GM18951 (cell line): ENCODE results near the gene NRAS.
A peak's percentile ranks its signal among the peaks of the same experiment; 100 is the strongest.

Experiments
- POLR2A ChIP-seq: IDR thresholded peaks from 4 replicates; pipeline ENCODE4 v1.6.1; 2011; ENCODE audit warnings: mild to moderate bottlenecking; ENCODE audit not compliant: insufficient read length, insufficient read depth; ENCODE audit errors: extremely low read depth
- in situ Hi-C: fragments of 300-500 bp; cut with MboI; formaldehyde crosslinking; loops from one replicate; pipeline ENCODE4 v1.12.0; 2022; ENCODE audit warnings: low sequenced_read_pairs, mixed read lengths, inconsistent platforms; ENCODE audit not compliant: unreplicated experiment

The NRAS gene

DNA sequence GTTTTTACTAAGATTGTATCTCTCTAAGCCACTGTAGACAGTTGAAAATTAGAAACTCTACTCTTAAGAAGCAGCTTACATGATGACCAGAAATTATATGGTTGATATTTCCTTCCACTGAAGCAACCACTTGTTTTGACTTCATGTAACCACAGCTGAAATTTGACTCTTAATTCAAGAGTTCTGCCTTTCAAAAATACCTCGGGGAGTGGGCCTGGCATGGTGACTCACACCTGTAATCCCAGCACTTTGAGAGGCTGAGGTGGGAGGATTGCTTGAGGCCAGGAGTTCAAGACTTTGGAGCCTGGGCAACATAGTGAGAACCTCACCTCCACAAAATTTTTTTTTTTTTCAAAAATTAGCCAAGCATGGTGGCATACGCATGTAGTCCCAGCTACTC is 25.5 kb downstream of the NRAS start:
- TF ChIP-seq POLR2A = no peak
- in situ Hi-C loops = no loop called here

DNA sequence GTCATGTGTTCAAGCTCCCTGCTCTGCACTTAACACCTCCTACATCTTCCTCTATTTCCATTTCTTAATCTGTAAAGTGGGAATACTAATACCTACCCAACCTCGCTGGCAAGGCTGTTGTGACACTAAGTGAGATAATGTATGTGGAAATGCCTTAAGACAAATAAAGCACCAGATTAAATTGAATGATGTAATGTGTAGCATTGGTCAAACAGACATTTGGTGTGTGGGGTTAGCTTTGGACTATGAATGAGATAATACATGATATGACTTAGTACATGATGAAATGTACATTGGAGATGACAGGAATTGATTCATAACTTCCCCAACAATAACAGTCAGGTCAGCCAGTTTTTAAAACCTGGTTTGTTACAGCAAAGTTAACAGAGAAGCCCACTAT is 26.4 kb downstream of the NRAS start:
- in situ Hi-C loops = no loop called here
- no peak for TF ChIP-seq POLR2A

DNA sequence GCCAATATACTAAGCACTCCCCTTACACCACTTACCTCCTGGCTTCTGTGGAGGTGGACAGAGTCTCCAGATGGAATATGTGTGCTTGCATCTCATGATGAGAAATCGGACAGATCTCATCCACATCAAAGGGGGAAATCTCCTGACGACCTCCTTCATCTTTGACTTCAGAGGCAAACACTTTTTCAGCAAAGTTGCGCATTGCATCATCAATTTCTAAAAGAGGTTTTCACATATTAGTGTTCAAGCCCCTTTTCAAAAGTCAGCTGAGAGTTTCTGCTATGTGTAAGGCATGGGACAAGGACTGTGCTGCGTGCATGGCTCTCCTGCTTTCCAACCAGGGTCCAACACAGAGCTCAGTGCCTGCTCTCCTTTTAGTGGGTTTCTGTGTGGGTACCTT is 28.0 kb downstream of the NRAS start:
- TF ChIP-seq POLR2A = no peak
- in situ Hi-C loops = no loop called here

DNA sequence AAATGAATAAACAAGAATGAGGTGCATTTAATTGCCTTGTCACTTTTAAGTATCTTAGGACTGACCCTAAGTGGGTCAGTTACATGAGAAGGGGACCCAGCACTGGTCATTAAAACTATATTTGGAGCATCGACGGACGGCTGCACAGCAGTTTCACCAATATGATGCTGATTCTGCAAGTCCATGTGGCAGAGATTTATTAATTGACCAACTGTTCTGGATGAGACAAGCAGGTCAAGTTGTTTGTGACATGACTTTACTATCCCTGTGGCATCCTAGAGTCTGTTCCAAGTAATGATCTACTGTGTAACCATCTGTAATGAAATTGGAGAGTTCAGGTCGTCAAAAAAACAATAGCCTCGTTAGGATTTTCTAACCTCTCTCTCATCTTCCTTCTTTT is 30.7 kb downstream of the NRAS start:
- in situ Hi-C loops = no loop called here
- no peak for TF ChIP-seq POLR2A

DNA sequence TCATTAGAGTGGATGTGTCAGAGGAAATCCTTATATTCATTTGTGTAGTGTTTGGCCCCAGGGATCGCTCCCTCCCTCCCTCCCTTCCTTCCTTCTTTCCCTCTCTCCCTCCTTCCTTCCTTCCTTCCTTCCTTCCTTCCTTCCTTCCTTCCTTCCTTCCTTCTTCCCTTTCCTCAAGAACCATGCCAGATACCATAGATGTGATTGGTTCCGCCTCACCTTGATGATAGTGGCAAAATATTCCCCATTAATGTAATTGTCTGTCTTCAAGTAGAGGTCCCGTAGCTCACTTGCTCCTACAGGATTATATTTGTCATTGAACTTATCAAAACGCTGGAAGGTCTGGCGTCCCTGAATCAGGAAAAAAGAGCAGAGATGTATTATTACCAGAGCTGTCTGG is 38.9 kb downstream of the NRAS start:
- in situ Hi-C loops = no loop called here
- no peak for TF ChIP-seq POLR2A

DNA sequence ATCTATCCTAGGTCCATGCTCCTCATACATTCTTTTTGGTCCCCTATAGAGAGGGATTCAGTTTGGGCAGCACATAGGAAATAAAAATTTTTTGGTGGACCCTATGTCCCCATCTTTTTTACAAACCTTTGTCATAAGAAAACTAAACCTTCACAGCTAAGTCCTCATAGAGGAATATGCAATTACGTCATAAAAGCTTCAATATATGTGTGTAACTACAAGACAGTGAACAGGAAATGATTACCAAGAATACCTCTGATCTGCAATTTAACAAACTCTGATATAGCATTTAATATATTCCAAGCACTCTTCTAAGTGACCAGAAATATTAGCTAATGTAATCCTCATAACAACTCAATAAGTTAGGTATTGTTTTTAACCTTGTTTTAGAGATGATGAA is 40.5 kb downstream of the NRAS start:
- in situ Hi-C loops = no loop called here

DNA sequence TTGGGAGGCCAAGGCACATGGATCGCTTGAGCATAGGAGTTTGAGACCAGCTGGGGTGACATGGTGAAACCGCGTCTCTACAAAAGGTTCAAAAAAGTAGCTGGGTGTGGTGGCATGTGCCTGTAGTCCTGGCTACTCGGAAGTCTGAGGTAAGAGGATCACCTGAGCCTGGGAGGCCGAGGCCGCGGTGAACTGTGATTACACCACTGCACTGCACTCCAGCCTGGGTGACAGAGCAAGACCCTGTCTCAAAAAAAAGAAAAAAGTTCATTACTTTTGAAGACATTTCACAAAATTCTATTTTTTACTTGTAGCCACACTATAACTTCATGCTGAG is 44.7 kb downstream of the NRAS start:
- no peak for TF ChIP-seq POLR2A
- in situ Hi-C loops = no loop called here

More for the DNA sequence above, 40.5 kb downstream of the NRAS start:
- TF ChIP-seq POLR2A = no peak

DNA sequence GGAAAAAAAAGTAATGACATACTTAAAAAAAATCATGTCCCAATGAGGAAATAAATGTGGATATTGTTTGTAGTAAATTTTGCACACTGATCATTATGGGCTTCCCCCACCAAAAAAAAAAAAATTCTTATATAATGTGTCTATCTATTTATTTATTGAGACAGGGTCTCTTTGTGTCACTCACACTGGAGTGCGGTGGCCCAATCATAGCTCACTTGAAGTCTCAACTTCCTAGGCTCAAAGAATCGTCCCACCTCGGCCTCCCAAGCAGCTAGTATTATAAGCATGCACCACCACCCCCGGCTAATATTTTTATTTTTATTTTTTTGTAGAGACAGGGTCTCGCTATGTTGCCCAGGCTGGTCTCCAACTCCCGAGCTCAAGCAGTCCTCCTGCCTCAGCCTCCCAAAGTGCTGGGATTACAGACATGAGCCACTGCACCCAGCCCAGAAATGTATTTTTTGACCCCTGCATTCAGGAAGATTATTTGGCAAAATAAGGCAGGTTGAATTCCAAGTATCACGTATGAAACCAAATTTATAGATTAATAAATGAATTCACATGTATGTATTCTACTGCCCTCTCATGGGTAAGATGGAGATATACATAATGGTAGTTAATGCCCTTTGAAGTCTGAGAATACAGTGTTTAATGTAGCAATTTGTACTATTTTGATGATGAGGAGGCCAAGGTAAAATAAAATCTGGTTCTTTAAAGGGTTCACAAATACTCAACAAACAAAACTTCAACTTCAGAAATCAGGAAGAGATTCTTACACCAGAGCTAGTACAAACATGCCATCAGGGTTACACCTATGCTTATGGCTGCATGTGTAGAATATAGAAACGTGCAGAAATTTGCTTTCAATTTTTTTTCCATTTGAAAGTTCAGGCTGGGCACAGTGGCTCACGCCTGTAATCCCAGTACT is 45.3 kb downstream of the NRAS start:
- no peak for TF ChIP-seq POLR2A
- in situ Hi-C loops = no loop called here

DNA sequence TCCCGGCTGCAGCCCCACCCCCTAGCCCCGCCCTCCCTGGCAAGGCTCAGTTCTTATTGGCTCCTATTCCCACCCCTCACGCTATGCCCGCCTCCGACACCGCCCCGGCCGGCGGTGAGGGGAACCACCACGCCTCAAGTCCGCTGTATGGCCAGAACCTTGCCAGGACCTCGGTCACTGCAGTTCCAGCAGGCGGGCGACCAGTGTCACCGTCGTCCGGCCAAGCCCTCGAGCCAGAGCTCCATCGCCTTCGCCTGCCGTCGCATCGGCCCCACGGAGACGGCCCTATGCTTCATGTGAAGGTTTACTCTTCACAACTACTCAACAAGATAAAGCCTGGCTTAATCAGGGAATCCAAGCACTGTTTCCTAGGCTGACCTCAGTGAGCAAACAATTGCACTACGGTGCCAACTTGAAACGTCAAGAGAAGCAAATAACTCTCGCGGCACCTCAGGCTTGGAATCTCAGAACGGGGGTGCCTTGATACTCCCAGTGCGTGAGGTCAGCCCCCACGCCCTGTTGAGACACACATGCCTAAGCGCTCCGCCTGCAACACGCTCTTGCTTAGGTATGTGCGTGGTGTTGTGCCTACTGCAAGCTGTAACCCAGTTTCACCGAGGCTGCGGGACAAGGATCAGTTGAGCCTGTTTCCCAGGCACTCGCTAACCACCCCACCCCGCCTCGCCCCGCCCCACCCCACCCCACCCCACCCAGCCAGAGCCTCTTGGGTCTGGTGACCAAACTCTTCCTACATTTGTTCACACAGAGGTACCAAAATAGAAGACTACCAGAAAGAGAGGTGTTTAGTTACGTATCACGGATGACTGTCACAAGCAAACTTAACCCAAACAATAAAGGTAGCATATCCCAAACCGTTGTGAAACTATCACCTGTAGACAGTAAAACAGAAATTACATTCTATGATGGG is 46.2 kb downstream of the NRAS start:
- in situ Hi-C loops = no loop called here
- no peak for TF ChIP-seq POLR2A

DNA sequence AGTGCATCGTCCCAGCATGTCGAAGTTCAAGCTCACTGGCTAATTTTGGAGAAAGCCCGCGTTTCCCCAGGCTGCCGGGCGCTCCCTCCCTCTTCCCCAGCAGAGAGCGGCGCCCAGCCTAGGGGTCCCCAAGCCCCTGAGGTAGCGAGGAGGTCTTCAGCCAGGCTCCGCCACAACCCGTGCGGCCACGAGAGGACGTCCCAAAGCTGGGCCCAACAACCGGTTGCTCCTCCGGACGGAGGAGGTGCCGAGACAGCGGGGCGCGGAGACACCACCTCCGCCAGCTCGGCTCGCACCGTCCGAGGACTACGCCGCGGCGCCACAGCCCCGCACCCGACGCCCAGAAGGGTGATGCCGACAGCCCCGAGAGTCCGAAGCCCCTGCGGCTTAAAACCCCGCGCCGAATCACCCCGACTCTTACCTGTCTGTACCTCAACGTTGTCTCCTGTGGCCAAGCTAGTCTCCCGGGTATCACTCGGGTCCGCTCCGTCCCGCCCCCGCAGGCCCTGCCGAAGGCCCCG is 46.9 kb downstream of the NRAS start, which contains the start of gene DENND2C:
Gene DENND2C (minus strand): TSS at position 488 of the 521 bp plus-strand sequence. CDS start 44,065 bp downstream, outside the sequence.
- TF ChIP-seq POLR2A = peak; percentile 16
- in situ Hi-C loops = no loop called here

DNA sequence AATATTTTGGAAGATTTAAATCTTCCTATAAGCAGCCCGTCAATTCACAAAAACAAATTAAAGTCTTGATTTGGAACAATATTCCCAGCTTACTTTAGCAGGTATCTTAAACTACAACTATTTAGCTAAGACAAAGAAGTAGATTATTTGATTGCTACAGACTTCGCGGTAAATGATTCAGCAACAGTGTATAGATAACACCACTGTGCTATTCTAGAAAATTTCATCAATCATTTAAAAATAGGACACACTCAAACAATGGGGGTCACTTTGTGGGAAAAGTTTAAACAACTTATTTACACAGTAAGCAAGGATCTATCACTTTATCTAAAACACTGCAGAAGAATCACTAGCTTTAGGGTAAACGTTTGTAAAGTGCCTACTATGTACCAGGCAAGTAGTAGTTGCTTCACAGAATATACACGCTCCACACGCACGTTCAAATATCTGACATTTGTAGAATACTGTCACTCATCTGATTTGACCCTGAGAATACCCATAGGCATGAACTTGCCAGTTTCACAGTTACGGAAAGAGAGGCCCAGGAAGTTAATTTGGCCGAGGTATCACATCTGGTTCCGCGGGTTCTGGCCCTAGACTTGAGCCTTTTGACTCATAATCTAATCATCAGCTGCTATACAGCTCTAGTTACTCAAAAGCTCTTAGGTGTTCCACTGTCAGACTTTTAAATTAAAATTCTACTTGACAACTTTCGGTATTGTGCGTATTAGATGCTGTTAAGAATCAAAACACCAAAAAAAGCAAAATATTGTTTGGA is 47.6 kb downstream of the NRAS start:
- in situ Hi-C loops = no loop called here
- TF ChIP-seq POLR2A = no peak

DNA sequence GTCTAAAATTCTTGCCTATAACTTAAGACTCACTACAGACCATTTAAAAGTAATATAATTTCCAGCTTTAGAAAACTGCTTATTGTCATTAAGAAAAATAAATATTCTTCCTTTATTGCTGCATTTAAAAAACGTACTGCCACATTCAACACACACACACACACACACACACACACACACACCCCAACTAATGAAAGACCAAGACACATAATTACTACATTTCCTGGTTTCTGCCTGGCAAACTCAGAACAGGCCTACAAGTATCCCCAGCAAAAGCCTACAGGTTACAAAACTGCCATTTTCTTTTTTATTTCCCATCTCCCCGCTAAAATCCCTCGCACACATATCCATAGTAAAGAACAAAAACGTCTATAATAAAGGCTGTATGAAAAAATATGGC is 48.2 kb downstream of the NRAS start:
- TF ChIP-seq POLR2A = no peak
- in situ Hi-C loops = no loop called here
